ENCODE measurements around the gene RNF14.

Gene RNF14

DNA sequence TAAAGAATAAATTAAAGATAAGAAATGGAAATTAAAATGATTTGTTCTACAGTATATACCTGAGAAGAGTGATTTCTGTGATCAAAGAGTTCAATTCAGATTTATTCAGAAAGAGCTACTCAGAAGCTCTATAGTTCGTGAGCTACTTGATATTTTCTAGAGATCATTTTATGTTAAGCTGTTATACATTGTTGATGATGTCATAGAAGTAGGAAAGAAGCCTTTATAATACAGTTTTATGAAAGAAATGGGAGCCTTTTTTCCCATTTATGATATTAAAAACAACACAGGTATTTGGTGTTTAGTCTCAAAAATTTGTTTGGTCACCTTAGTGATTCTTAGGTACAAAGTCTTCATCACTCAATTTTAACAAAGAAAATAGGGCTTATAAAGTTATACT lies 20.8 kb downstream of the RNF14 start:
- no peaks in the 10 kb centered on the region for H3K27me3 ChIP-seq (replicated peaks)
- H3K27ac ChIP-seq = no peak overlapping the region
- DNase-seq = no peak
- in situ Hi-C loops (cut with HindIII; ENCODE audit: low pct_ligation_motif_present, low sequenced_read_pairs) = loop anchor here (25.0 kb wide), 1 partner anchor 148 kb away; no protein-coding TSS in a partner anchor
- H3K4me3 ChIP-seq (ENCODE audit: low read depth, low read length) = no peak overlapping the region
- peaks cover 35% of the 10 kb centered on the region for H3K36me3 ChIP-seq (replicated peaks)
- TF ChIP-seq, protein P1, sequence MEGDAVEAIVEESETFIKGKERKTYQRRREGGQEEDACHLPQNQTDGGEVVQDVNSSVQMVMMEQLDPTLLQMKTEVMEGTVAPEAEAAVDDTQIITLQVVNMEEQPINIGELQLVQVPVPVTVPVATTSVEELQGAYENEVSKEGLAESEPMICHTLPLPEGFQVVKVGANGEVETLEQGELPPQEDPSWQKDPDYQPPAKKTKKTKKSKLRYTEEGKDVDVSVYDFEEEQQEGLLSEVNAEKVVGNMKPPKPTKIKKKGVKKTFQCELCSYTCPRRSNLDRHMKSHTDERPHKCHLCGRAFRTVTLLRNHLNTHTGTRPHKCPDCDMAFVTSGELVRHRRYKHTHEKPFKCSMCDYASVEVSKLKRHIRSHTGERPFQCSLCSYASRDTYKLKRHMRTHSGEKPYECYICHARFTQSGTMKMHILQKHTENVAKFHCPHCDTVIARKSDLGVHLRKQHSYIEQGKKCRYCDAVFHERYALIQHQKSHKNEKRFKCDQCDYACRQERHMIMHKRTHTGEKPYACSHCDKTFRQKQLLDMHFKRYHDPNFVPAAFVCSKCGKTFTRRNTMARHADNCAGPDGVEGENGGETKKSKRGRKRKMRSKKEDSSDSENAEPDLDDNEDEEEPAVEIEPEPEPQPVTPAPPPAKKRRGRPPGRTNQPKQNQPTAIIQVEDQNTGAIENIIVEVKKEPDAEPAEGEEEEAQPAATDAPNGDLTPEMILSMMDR (IDR thresholded peaks at IDR 0.05; ENCODE audit: low read depth, low read length, missing control alignments) = no peak

DNA sequence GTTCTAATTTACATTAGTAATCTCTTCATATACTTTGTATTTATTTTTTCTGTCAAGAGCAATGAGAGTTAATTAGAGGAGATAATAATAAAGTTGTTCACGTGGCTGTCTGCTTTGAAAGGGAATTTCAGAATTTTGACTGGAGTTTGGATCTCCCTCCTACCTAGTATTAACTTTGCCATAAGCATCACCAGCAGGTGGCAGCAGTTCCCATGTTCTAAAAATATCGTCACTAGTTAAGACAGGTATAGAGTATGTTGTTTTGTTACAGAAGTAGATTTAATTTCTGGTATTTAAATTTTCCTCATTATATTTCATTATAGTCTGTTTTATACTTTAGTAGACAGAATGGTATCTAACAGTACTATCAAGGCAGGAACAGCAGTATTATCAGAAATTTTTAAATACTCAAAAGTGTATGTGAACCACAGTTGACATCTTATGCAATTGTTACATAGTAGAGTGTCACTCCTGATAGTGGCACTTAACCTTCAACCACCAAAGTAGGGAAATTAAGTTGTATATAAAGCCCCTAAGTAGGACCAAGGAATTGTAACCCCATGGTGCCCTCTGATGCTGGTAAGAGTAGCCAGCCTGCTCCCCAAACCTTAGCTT lies 23.6 kb downstream of the RNF14 start:
- H3K27ac ChIP-seq = no peak overlapping the region
- peaks cover 24% of the 10 kb centered on the region for H3K36me3 ChIP-seq (replicated peaks)
- H3K4me3 ChIP-seq (ENCODE audit: low read depth, low read length) = no peak overlapping the region
- in situ Hi-C loops (cut with HindIII; ENCODE audit: low pct_ligation_motif_present, low sequenced_read_pairs) = loop anchor here (25.0 kb wide), 1 partner anchor 145 kb away; no protein-coding TSS in a partner anchor
- H3K27me3 ChIP-seq (replicated peaks) = no peaks in the 10 kb centered on the region
- TF ChIP-seq, protein P1 (IDR thresholded peaks at IDR 0.05; ENCODE audit: low read depth, low read length, missing control alignments) = peak; percentile 74
- peak; percentile 54 for DNase-seq

DNA sequence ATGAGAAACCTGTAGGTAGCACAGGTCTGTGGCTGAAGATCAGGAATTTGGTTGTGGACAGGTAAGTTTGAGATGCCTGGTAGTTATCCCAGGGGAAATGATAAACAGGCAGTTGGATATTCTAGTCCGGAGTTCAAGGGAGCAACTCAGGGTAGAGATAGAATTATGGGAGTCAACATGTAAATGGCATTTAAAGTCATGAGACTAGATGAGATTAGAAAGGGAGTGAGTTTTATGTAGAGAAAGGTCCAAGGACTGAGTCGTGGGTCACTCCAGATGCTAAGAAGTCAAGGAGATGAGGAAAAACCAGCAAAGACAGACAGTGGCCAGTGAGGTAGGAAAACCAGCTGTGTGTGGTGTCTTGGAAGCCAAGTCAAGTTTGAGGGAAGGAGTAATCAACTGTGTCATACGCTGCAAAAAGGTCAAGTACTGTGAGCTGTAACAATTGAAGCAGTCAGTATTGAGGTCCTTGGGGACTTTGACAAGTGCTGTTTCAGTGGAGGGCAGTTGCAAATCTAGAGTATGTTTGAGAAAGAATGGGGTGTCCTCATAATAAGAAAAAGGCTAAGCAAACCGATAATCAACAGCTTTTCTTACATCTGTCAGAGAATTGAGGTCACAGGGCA lies 25.7 kb downstream of the RNF14 start:
- TF ChIP-seq, protein P1 (IDR thresholded peaks at IDR 0.05; ENCODE audit: low read depth, low read length, missing control alignments) = no peak
- Histone ChIP-seq H3K27ac (no peak overlapping the region), H3K4me3 (ENCODE audit: low read depth, low read length) (no peak overlapping the region), H3K27me3 (replicated peaks) (no peaks in the 10 kb centered on the region), H3K36me3 (replicated peaks) (peaks cover 25% of the 10 kb centered on the region)
- no peak for DNase-seq
- in situ Hi-C loops (cut with HindIII; ENCODE audit: low pct_ligation_motif_present, low sequenced_read_pairs) = loop anchor here (25.0 kb wide), 1 partner anchor 143 kb away; no protein-coding TSS in a partner anchor

DNA sequence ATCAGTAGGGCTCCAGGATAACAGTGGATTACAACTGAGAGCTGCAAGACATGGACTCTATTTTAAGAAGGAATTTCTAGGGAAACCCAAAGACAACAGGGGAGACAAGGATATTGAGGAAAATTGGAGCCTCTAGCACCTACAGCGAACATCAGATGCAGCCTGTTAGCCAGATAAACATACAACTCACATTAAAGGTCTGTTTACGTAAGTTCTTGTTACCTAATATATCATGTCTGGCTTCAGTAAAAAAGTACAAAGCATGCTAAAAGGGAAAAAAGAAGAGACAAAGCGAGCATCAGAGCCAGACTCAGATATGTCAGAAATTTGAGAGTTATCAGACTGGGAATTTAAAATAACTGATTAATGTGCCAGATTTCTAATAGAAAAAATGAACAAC lies 26.8 kb downstream of the RNF14 start:
- TF ChIP-seq, protein P1 (IDR thresholded peaks at IDR 0.05; ENCODE audit: low read depth, low read length, missing control alignments) = no peak
- in situ Hi-C loops (cut with HindIII; ENCODE audit: low pct_ligation_motif_present, low sequenced_read_pairs) = loop anchor here (25.0 kb wide), 1 partner anchor 142 kb away; no protein-coding TSS in a partner anchor
- Histone ChIP-seq H3K36me3 (replicated peaks) (peaks cover 28% of the 10 kb centered on the region), H3K4me3 (ENCODE audit: low read depth, low read length) (no peak overlapping the region), H3K27ac (no peak overlapping the region), H3K27me3 (replicated peaks) (no peaks in the 10 kb centered on the region)
- no peak for DNase-seq

DNA sequence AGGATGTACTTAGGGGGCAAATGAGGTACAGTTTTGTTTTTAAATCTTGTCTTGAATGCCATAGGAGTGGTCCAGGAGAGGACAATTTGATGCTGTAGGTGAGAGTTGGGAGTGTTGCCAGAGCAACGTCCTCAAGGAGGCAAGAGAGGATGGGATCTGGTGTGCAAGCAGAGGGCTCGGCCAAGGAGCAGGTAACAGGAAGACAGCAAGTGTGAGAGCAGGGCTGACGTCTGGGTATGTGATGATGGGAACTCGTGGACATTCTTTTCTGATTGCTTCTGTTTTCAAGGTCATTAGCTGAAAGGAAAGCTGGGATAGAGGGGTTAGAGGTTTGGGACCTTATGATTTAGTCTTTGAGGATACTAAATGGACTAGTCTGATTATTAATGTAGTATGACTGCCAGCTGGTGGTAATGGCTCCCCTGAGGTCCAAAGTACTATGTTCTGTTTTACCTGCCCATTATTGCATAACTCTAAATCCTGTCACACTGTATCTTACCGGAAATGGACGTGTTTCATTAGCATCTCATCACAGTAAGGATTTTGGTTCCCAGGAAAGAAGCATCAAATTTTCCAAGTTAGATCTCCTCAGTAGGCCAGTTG lies 28.6 kb downstream of the RNF14 start:
- Histone ChIP-seq H3K36me3 (replicated peaks) (peaks cover 37% of the 10 kb centered on the region), H3K27me3 (replicated peaks) (no peaks in the 10 kb centered on the region), H3K4me3 (ENCODE audit: low read depth, low read length) (no peak overlapping the region), H3K27ac (no peak overlapping the region)
- in situ Hi-C loops (cut with HindIII; ENCODE audit: low pct_ligation_motif_present, low sequenced_read_pairs) = loop anchor here (25.0 kb wide), 1 partner anchor 140 kb away; no protein-coding TSS in a partner anchor
- no peak for DNase-seq
- TF ChIP-seq, protein P1 (IDR thresholded peaks at IDR 0.05; ENCODE audit: low read depth, low read length, missing control alignments) = no peak
